ENCODE data around the gene ARID5A. TPM values are rescaled to one million over a fixed set of nuclear protein-coding genes. Genes with fewer than 3 reads are reported as not detected.
A peak's percentile ranks its signal among the peaks of the same experiment; 100 is the strongest.
"Not testable (repeated sequence)": the region's sequence is repeated elsewhere in the genome, so short reads cannot be mapped to it uniquely, and the experiment has no call there.

The ARID5A gene
- total and polyA plus RNA-seq, 10 of the 15 experiments (the other 5 are each of a cell fraction or from before 2014, with no cell fraction given): 0.76 to 87.1 (median 37.6) TPM

- TF ChIP-seq SPI1 (IDR thresholded peaks at IDR 0.05; ENCODE audit: borderline replicate concordance, insufficient read depth, low read depth, low read length) (peak; percentile 24; the same call in 1 of the 2 replicates), TCF3 (IDR thresholded peaks at IDR 0.05; ENCODE audit: borderline replicate concordance, insufficient read depth, low read depth, low read length) (peak; percentile 81), TCF12 (IDR thresholded peaks at IDR 0.05; ENCODE audit: low read depth, low read length) (no peak), PBX3 (IDR thresholded peaks at IDR 0.05; ENCODE audit: insufficient replicate concordance, low read depth, low read length) (peak; percentile 62)
Observed at GRCh38 chr2:96556441-96557330, 20.1 kb downstream of the ARID5A start (continued).

- H3K36me3 ChIP-seq (ENCODE audit: control insufficient read depth in 2 of 2, insufficient read depth in 2 of 2, low read length in 1 of 2); H3K9me3 ChIP-seq (replicated peaks; ENCODE audit: control insufficient read depth, insufficient read depth, low read length); H3K27me3 ChIP-seq (replicated peaks in 1 of 2; ENCODE audit: control insufficient read depth in 2 of 2, insufficient read depth in 2 of 2, low read length in 1 of 2); H3K79me2 ChIP-seq (ENCODE audit: control insufficient read depth, insufficient read depth, low read length); FAIRE-seq; H3K4me1 ChIP-seq (ENCODE audit: control insufficient read depth, insufficient read depth, low read length); H3K4me2 ChIP-seq (ENCODE audit: control insufficient read depth, insufficient read depth); H3K4me3 ChIP-seq; H4K20me1 ChIP-seq (ENCODE audit: control insufficient read depth, insufficient read depth); ATAC-seq; in situ Hi-C loops (cut with MboI); DNase-seq (ENCODE audit: low read depth, low spot score); H3K9ac ChIP-seq (ENCODE audit: control insufficient read depth, insufficient read depth, low read length); intact Hi-C loops (cut with micrococcal nuclease; ENCODE audit: unreplicated experiment); H3K27ac ChIP-seq (ENCODE audit: control insufficient read depth, insufficient read depth); H2AFZ ChIP-seq (ENCODE audit: control insufficient read depth, low read depth, low read length); BruUV-seq (replicated peaks): not testable (repeated sequence)
- ChIA-PET POLR2A (interaction anchor here (0.6 kb wide), 1 partner anchor 11 kb away, joined by 3 read pairs; no protein-coding TSS in a partner anchor), SMC1A (ENCODE audit: uncharacterized antibody, unreplicated experiment) (interaction anchor here (1.0 to 1.5 kb wide), 5 partner anchors 9 to 150 kb away, joined by 3 to 4 read pairs (median 3); no protein-coding TSS in a partner anchor), RAD21 (ENCODE audit: unreplicated experiment) (interaction anchor here (0.9 to 5.4 kb wide), 2 partner anchors 47 to 245 kb away, joined by 3 to 56 read pairs; no protein-coding TSS in a partner anchor), CTCF (interaction anchor here (0.8 to 5.9 kb wide), 4 partner anchors 47 to 150 kb away, joined by 3 to 63 read pairs (median 4); no protein-coding TSS in a partner anchor)
- WGBS (ENCODE audit: insufficient coverage, insufficient replicate concordance, low lambda C conversion rate, missing lambda C conversion rate): 64% methylated on average over 6 of the region's 6 CpGs
Observed at GRCh38 chr2:96557421-96557820, 20.9 kb downstream of the ARID5A start.

All from GM12878 (cell line).